Measurements from ENCODE around the gene LCN10. TPM values are rescaled to one million over a fixed set of nuclear protein-coding genes. Genes with fewer than 3 reads are reported as not detected.

LCN10 gene
- total and polyA plus RNA-seq, 9 of the 15 experiments (the other 6 are each of a cell fraction or from before 2014, with no cell fraction given): 0.10 to 0.21 (median 0.14) TPM; not detected in 6

DNA sequence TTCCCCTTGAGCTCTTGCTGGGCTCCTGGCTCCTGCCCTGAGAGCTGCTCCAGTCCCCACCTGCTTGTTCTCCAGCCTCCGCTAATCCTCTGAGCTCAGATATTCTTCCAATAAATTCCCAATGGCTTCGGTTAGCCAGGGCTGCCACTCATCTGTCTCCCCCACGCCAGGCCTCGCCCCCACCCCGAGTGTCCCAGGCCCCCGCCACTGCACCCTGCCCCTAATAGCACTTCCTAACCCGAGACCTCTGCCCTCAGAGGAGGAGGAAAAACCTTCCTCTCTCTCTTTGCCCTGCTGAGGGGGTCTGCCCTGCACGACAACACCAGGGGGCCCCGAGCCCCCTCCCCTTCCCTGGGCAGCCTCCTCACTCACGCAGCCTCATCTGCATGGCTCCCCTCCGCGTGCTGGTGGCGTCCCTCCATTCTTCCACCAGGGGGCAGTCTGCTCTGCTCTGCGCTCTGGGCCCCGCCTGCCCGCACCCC lies 27.0 kb upstream of the LCN10 start (continued):
- peak in 1 of 2 experiments; percentile 33; a peak in 1 of 4 replicates for TF ChIP-seq RCOR1 (IDR thresholded peaks at IDR 0.05; ENCODE audit: borderline replicate concordance in 1 of 2, low read depth in 2 of 2, low read length in 2 of 2)
- no peak for TF ChIP-seq ELF1 (tag; IDR thresholded peaks at IDR 0.05)
- no peak for TF ChIP-seq BRCA1 (IDR thresholded peaks at IDR 0.05)
- no peak for TF ChIP-seq BRCA1 (CRISPR knock-in tag; IDR thresholded peaks at IDR 0.05)
- TF ChIP-seq, protein P1, sequence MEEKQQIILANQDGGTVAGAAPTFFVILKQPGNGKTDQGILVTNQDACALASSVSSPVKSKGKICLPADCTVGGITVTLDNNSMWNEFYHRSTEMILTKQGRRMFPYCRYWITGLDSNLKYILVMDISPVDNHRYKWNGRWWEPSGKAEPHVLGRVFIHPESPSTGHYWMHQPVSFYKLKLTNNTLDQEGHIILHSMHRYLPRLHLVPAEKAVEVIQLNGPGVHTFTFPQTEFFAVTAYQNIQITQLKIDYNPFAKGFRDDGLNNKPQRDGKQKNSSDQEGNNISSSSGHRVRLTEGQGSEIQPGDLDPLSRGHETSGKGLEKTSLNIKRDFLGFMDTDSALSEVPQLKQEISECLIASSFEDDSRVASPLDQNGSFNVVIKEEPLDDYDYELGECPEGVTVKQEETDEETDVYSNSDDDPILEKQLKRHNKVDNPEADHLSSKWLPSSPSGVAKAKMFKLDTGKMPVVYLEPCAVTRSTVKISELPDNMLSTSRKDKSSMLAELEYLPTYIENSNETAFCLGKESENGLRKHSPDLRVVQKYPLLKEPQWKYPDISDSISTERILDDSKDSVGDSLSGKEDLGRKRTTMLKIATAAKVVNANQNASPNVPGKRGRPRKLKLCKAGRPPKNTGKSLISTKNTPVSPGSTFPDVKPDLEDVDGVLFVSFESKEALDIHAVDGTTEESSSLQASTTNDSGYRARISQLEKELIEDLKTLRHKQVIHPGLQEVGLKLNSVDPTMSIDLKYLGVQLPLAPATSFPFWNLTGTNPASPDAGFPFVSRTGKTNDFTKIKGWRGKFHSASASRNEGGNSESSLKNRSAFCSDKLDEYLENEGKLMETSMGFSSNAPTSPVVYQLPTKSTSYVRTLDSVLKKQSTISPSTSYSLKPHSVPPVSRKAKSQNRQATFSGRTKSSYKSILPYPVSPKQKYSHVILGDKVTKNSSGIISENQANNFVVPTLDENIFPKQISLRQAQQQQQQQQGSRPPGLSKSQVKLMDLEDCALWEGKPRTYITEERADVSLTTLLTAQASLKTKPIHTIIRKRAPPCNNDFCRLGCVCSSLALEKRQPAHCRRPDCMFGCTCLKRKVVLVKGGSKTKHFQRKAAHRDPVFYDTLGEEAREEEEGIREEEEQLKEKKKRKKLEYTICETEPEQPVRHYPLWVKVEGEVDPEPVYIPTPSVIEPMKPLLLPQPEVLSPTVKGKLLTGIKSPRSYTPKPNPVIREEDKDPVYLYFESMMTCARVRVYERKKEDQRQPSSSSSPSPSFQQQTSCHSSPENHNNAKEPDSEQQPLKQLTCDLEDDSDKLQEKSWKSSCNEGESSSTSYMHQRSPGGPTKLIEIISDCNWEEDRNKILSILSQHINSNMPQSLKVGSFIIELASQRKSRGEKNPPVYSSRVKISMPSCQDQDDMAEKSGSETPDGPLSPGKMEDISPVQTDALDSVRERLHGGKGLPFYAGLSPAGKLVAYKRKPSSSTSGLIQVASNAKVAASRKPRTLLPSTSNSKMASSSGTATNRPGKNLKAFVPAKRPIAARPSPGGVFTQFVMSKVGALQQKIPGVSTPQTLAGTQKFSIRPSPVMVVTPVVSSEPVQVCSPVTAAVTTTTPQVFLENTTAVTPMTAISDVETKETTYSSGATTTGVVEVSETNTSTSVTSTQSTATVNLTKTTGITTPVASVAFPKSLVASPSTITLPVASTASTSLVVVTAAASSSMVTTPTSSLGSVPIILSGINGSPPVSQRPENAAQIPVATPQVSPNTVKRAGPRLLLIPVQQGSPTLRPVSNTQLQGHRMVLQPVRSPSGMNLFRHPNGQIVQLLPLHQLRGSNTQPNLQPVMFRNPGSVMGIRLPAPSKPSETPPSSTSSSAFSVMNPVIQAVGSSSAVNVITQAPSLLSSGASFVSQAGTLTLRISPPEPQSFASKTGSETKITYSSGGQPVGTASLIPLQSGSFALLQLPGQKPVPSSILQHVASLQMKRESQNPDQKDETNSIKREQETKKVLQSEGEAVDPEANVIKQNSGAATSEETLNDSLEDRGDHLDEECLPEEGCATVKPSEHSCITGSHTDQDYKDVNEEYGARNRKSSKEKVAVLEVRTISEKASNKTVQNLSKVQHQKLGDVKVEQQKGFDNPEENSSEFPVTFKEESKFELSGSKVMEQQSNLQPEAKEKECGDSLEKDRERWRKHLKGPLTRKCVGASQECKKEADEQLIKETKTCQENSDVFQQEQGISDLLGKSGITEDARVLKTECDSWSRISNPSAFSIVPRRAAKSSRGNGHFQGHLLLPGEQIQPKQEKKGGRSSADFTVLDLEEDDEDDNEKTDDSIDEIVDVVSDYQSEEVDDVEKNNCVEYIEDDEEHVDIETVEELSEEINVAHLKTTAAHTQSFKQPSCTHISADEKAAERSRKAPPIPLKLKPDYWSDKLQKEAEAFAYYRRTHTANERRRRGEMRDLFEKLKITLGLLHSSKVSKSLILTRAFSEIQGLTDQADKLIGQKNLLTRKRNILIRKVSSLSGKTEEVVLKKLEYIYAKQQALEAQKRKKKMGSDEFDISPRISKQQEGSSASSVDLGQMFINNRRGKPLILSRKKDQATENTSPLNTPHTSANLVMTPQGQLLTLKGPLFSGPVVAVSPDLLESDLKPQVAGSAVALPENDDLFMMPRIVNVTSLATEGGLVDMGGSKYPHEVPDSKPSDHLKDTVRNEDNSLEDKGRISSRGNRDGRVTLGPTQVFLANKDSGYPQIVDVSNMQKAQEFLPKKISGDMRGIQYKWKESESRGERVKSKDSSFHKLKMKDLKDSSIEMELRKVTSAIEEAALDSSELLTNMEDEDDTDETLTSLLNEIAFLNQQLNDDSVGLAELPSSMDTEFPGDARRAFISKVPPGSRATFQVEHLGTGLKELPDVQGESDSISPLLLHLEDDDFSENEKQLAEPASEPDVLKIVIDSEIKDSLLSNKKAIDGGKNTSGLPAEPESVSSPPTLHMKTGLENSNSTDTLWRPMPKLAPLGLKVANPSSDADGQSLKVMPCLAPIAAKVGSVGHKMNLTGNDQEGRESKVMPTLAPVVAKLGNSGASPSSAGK (IDR thresholded peaks at IDR 0.05): peak; percentile 48; the same call in 1 of the 2 replicates
- no peak for TF ChIP-seq GABPB2 (CRISPR knock-in tag; conservative IDR thresholded peaks at IDR 0.05)
- TF ChIP-seq, protein P2, sequence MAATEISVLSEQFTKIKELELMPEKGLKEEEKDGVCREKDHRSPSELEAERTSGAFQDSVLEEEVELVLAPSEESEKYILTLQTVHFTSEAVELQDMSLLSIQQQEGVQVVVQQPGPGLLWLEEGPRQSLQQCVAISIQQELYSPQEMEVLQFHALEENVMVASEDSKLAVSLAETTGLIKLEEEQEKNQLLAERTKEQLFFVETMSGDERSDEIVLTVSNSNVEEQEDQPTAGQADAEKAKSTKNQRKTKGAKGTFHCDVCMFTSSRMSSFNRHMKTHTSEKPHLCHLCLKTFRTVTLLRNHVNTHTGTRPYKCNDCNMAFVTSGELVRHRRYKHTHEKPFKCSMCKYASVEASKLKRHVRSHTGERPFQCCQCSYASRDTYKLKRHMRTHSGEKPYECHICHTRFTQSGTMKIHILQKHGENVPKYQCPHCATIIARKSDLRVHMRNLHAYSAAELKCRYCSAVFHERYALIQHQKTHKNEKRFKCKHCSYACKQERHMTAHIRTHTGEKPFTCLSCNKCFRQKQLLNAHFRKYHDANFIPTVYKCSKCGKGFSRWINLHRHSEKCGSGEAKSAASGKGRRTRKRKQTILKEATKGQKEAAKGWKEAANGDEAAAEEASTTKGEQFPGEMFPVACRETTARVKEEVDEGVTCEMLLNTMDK (IDR thresholded peaks at IDR 0.05; ENCODE audit: borderline replicate concordance, insufficient read depth, low read depth, low read length, poor library complexity, severe bottlenecking): peak; percentile 80
- peak in 1 of 3 experiments; percentile 50 for TF ChIP-seq YY1 (IDR thresholded peaks at IDR 0.05; ENCODE audit: borderline replicate concordance in 1 of 3, control insufficient read depth in 1 of 3, extremely low read depth in 1 of 3, insufficient read depth in 3 of 3, insufficient read length in 1 of 3, insufficient replicate concordance in 2 of 3, low read depth in 1 of 3, low read length in 2 of 3)
- TF ChIP-seq, protein P3, sequence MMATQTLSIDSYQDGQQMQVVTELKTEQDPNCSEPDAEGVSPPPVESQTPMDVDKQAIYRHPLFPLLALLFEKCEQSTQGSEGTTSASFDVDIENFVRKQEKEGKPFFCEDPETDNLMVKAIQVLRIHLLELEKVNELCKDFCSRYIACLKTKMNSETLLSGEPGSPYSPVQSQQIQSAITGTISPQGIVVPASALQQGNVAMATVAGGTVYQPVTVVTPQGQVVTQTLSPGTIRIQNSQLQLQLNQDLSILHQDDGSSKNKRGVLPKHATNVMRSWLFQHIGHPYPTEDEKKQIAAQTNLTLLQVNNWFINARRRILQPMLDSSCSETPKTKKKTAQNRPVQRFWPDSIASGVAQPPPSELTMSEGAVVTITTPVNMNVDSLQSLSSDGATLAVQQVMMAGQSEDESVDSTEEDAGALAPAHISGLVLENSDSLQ (IDR thresholded peaks at IDR 0.05): peak; percentile 33; the same call in 1 of the 2 replicates
